A549 (cell line): ENCODE measurements around the gene PRELID3B. TPM values are rescaled to one million over a fixed set of nuclear protein-coding genes. Genes with fewer than 3 reads are reported as not detected.

Source experiments
- ATAC-seq, 2 experiments: fragments of 200-7000 bp in 1 of 2; fragments of >200 bp in 1 of 2; cut with Nextera tagmentation in 1 of 2; cut with Tn5 transposase in 1 of 2; 3 replicates each; pipeline versions ENCODE4 v1.8.0 to v1.9.1; 2018 to 2020; ENCODE audit warnings: mild to moderate bottlenecking in 1 of 2, moderate library complexity in 1 of 2
- CTCF ChIA-PET: fragments of 300-600 bp; sonication (Branson Sonifier 250); formaldehyde crosslinking; extraction: SDS; loops from one replicate; lab custom pipeline; 2021; ENCODE audit warnings: antibody characterized with exemption, inconsistent platforms; lab: Yijun Ruan, JAX
- POLR2A ChIA-PET: fragments of 350-600 bp; formaldehyde crosslinking; extraction: SDS; loops from one replicate; lab custom pipeline; 2021; ENCODE audit warnings: antibody characterized with exemption, inconsistent platforms; lab: Yijun Ruan, JAX
- DNase-seq, 2 experiments: peaks; one replicate each; pipeline versions ENCODE4 v3.0.0 to v3.0.0-alpha.2; 2011 to 2016; ENCODE audit warnings: low read depth in 1 of 2, low spot score in 1 of 2
- FAIRE-seq: peaks from 2 replicates; lab custom pipeline; 2011; peaks lifted over from hg19 to GRCh38; lab: Jason Lieb, UNC
- H3K27ac ChIP-seq, 2 experiments: fragments of >200 bp; sonication (Bioruptor Twin); formaldehyde crosslinking; 3 replicates each; pipeline ENCODE4 v1.5.1; 2016 to 2017
- H3K4me1 ChIP-seq: fragments of >200 bp; sonication (Bioruptor Twin); formaldehyde crosslinking; 3 replicates; pipeline ENCODE4 v1.6.1; 2016
- H3K4me2 ChIP-seq: fragments of >200 bp; sonication (Bioruptor Twin); formaldehyde crosslinking; 3 replicates; pipeline ENCODE4 v1.6.1; 2016
- H3K4me3 ChIP-seq: fragments of >200 bp; sonication (Bioruptor Twin); formaldehyde crosslinking; 3 replicates; pipeline ENCODE4 v1.5.1; 2016
- H3K9me3 ChIP-seq: fragments of >200 bp; sonication (Bioruptor Twin); formaldehyde crosslinking; 3 replicates; pipeline ENCODE4 v1.6.1; 2016
- BHLHE40 ChIP-seq: IDR thresholded peaks from 2 replicates; pipeline ENCODE4 v1.6.1; 2012; ENCODE audit warnings: low read depth, low read length, inconsistent platforms
- CBX2 ChIP-seq: fragments of 200-600 bp; sonication (generic); IDR thresholded peaks from 2 replicates; pipeline ENCODE4 v1.6.1; 2016; ENCODE audit warnings: low read depth, mild to moderate bottlenecking, borderline replicate concordance
- CBX8 ChIP-seq: fragments of 200-600 bp; sonication (generic); IDR thresholded peaks from 2 replicates; pipeline ENCODE4 v1.6.1; 2016
- E2F6 ChIP-seq: IDR thresholded peaks from 2 replicates; pipeline ENCODE4 v1.6.1; 2012; ENCODE audit warnings: low read depth, borderline replicate concordance
- EP300 ChIP-seq, 2 experiments: fragments of >200 bp; sonication (Bioruptor Twin); formaldehyde crosslinking; IDR thresholded peaks; 2 replicates in 1 of 2; 3 replicates in 1 of 2; pipeline ENCODE4 v1.6.1; 2016 to 2017
- FOSB ChIP-seq: fragments of 250-450 bp; sonication (Bioruptor Pico); IDR thresholded peaks from 2 replicates; pipeline ENCODE4 v1.5.0; 2020; ENCODE audit warnings: mild to moderate bottlenecking, moderate library complexity
- FOSL2 ChIP-seq, 2 experiments: fragments of 450-650 bp in 1 of 2; fragments of >200 bp in 1 of 2; sonication (Bioruptor Twin) in 1 of 2; formaldehyde crosslinking; IDR thresholded peaks; 2 replicates each; pipeline versions ENCODE4 v1.5.0 to v1.6.1; 2016 to 2020; ENCODE audit warnings: mild to moderate bottlenecking in 1 of 2, moderate library complexity in 1 of 2
- GATA3 ChIP-seq: IDR thresholded peaks from 2 replicates; pipeline ENCODE4 v1.6.1; 2012; ENCODE audit warnings: borderline replicate concordance
- HES2 ChIP-seq: fragments of >200 bp; sonication (Bioruptor Twin); formaldehyde crosslinking; IDR thresholded peaks from 2 replicates; pipeline ENCODE4 v1.6.1; 2016
- HMGXB4 ChIP-seq: fragments of 250-450 bp; sonication (Bioruptor Pico); IDR thresholded peaks from 2 replicates; pipeline ENCODE4 v1.5.0; 2021; ENCODE audit warnings: mild to moderate bottlenecking, moderate library complexity, borderline replicate concordance
- HOXA7 ChIP-seq: fragments of 250-450 bp; sonication (Bioruptor Pico); IDR thresholded peaks from 2 replicates; pipeline ENCODE4 v1.5.0; 2020; ENCODE audit warnings: mild to moderate bottlenecking, moderate library complexity
- JUN ChIP-seq, 2 experiments: fragments of >200 bp; sonication (Bioruptor Twin); formaldehyde crosslinking; IDR thresholded peaks; 2 replicates in 1 of 2; 3 replicates in 1 of 2; pipeline ENCODE4 v1.6.1; 2016 to 2017
- MAFK ChIP-seq: fragments of 450-650 bp; IDR thresholded peaks from 2 replicates; pipeline ENCODE4 v1.6.1; 2014; ENCODE audit not compliant: partially characterized antibody
- NFE2L2 ChIP-seq: fragments of 150-350 bp; conservative IDR thresholded peaks from 2 replicates; pipeline ENCODE4 v1.6.1; 2014; ENCODE audit warnings: low read length
- NPAS2 ChIP-seq: fragments of 250-450 bp; sonication (Bioruptor Pico); IDR thresholded peaks from 2 replicates; pipeline ENCODE4 v1.8.0; 2022; ENCODE audit warnings: mild to moderate bottlenecking, moderate library complexity, borderline replicate concordance
- NR3C1 ChIP-seq: fragments of >200 bp; sonication (Bioruptor Twin); formaldehyde crosslinking; IDR thresholded peaks from 3 replicates; pipeline ENCODE4 v1.6.1; 2017
- PBX3 ChIP-seq: IDR thresholded peaks from 2 replicates; pipeline ENCODE4 v1.6.1; 2012
- PHF8 ChIP-seq: fragments of 200-600 bp; sonication (generic); IDR thresholded peaks from 2 replicates; pipeline ENCODE4 v1.6.1; 2016; ENCODE audit warnings: low read depth, mild to moderate bottlenecking, antibody characterized with exemption, moderate library complexity, borderline replicate concordance
- POLR2A ChIP-seq: IDR thresholded peaks from 2 replicates; pipeline ENCODE4 v1.6.1; 2012; ENCODE audit warnings: mild to moderate bottlenecking, low read length
- POLR2AphosphoS2 ChIP-seq: conservative IDR thresholded peaks from 2 replicates; pipeline ENCODE4 v1.6.1; 2012; ENCODE audit warnings: low read length, improper control_type of control experiment, inconsistent platforms
- RAD21 ChIP-seq, 2 experiments: fragments of >200 bp in 1 of 2; sonication (Bioruptor Twin) in 1 of 2; formaldehyde crosslinking in 1 of 2; IDR thresholded peaks in 1 of 2; conservative IDR thresholded peaks in 1 of 2; 2 replicates in 1 of 2; 3 replicates in 1 of 2; pipeline ENCODE4 v1.6.1; 2012 to 2018; ENCODE audit warnings: inconsistent platforms in 1 of 2
- RARB ChIP-seq: fragments of 250-450 bp; sonication (Bioruptor Pico); IDR thresholded peaks from 2 replicates; pipeline ENCODE4 v1.8.0; 2021; ENCODE audit warnings: mild to moderate bottlenecking, moderate library complexity
- USF2 ChIP-seq: fragments of 450-650 bp; IDR thresholded peaks from 2 replicates; pipeline ENCODE4 v1.6.1; 2014; ENCODE audit warnings: antibody characterized with exemption
- ZC3H11A ChIP-seq: fragments of 450-650 bp; IDR thresholded peaks from 2 replicates; pipeline ENCODE4 v1.6.1; 2014; ENCODE audit warnings: antibody characterized with exemption, mild to moderate bottlenecking
- ZNF302 ChIP-seq: fragments of 250-450 bp; sonication (Bioruptor Pico); IDR thresholded peaks from 2 replicates; pipeline ENCODE4 v1.9.0; 2021; ENCODE audit warnings: inconsistent platforms, mild to moderate bottlenecking, moderate library complexity
- WGBS: methylation state at CpG from one replicate; pipeline ENCODE4 v1.1.6; 2017; ENCODE audit errors: missing lambda C conversion rate; 5-methylcytosine and 5-hydroxymethylcytosine counted together
- polyA plus RNA-seq, 4 experiments: library from polyadenylated mRNA; depleted of rRNA in 3 of 4; stranded (reverse); fragments of >200 nt; fragmentation: RNase III in 1 of 4; extraction: RNeasy Plus Mini Kit Qiagen cat#74134 plus additional on column Dnase treatment in 1 of 4; gene quantifications; 2 replicates in 3 of 4; 3 replicates in 1 of 4; pipeline ENCODE4 v1.2.3, GENCODE V29; 2011 to 2017

The PRELID3B gene
- polyA plus RNA-seq, 2 of the 4 experiments (the other 2 are of a cell fraction): 85.6 to 143 TPM

- no peaks in the 10 kb centered on the region for H3K9me3 ChIP-seq
- TF ChIP-seq E2F6 (peak; percentile 72; the same call in 1 of the 2 replicates), JUN (IDR thresholded peaks at IDR 0.05) (no peak), USF2 (peak; percentile 46), POLR2AphosphoS2 (no peak), HOXA7 (no peak)
- CTCF ChIA-PET: interaction anchor here (0.6 to 1.5 kb wide), 5 partner anchors 10 to 518 kb away, joined by 3 to 5 read pairs (median 3); partner anchors contain the start of gene PRELID3B
- peak overlapping the region; percentile 83 for H3K4me2 ChIP-seq
- DNase-seq (no peak), ATAC-seq (no peak), FAIRE-seq (no peak)
- H3K4me1 ChIP-seq: peaks cover 37% of the 10 kb centered on the region
- POLR2A ChIA-PET: interaction anchor here (0.9 to 2.9 kb wide), 8 partner anchors 11 to 191 kb away, joined by 3 to 35 read pairs (median 6); partner anchors contain the start of genes NELFCD, PRELID3B and TUBB1
- peak overlapping the region; percentile 93 to 99 for H3K27ac ChIP-seq
- peak overlapping the region; percentile 70 for H3K4me3 ChIP-seq
- 4% methylated on average over 10 of the region's 13 CpGs for WGBS
Measured at GRCh38 chr20:59031564-59032022, 11.0 kb downstream of the PRELID3B start.

GRCh38 chr20:59030911-59031563, 11.5 kb downstream of the PRELID3B start:
- Histone ChIP-seq H3K4me1 (peaks cover 37% of the 10 kb centered on the region), H3K27ac (peak overlapping the region; percentile 93 to 99)
- CTCF ChIA-PET: interaction anchor here (0.8 kb wide), 1 partner anchor 9 kb away, joined by 3 read pairs; no protein-coding TSS in a partner anchor
- ATAC-seq: no peak
- TF ChIP-seq ZC3H11A: no peak
- TF ChIP-seq CBX2: no peak
- TF ChIP-seq FOSL2 (IDR thresholded peaks at IDR 0.05): no peak
- TF ChIP-seq FOSL2 (CRISPR knock-in tag; IDR thresholded peaks at IDR 0.05): no peak
- no peak for TF ChIP-seq MAFK
- no peak for TF ChIP-seq HES2
- TF ChIP-seq CBX8: no peak
- TF ChIP-seq PBX3: no peak
- TF ChIP-seq BHLHE40: no peak
- TF ChIP-seq ZNF302 (CRISPR knock-in tag): no peak
- TF ChIP-seq RARB (CRISPR knock-in tag): no peak
- TF ChIP-seq, all 56 proteins: peak for 0
- DNase-seq (no peak), FAIRE-seq (no peak)
- Histone ChIP-seq H3K9me3 (no peaks in the 10 kb centered on the region), H3K4me3 (peak overlapping the region; percentile 70), H3K4me2 (peak overlapping the region; percentile 83)
- POLR2A ChIA-PET: interaction anchor here (1.7 to 2.9 kb wide), 4 partner anchors 12 to 123 kb away, joined by 6 to 35 read pairs (median 21); partner anchors contain the start of genes NELFCD, PRELID3B and TUBB1
- WGBS: 29% methylated on average over 7 of the region's 7 CpGs

- no peak for FAIRE-seq
- 54% methylated on average over 2 of the region's 2 CpGs for WGBS
- ATAC-seq: no peak
- no peak for DNase-seq
- no peak overlapping the region for H3K4me3 ChIP-seq
- no peak for TF ChIP-seq HOXA7
- TF ChIP-seq JUN (IDR thresholded peaks at IDR 0.05): no peak
- TF ChIP-seq HMGXB4 (CRISPR knock-in tag): no peak
- TF ChIP-seq RAD21 (conservative IDR thresholded peaks at IDR 0.05 in 1 of 2, IDR thresholded peaks at IDR 0.05 in 1 of 2): no peak
- TF ChIP-seq NPAS2 (CRISPR knock-in tag): no peak
- TF ChIP-seq PHF8: no peak
- no peak for TF ChIP-seq NR3C1
- TF ChIP-seq GATA3: no peak
- no peak for TF ChIP-seq POLR2A
- no peak for TF ChIP-seq NFE2L2
- no peak for TF ChIP-seq EP300 (IDR thresholded peaks at IDR 0.05)
- TF ChIP-seq FOSB (CRISPR knock-in tag): no peak
- no peak for TF ChIP-seq BHLHE40
- H3K9me3 ChIP-seq: no peaks in the 10 kb centered on the region
- ChIA-PET CTCF (no interaction called here), POLR2A (no interaction called here)
- H3K4me2 ChIP-seq: peak overlapping the region; percentile 83
- peak overlapping the region in 1 of 2 experiments; percentile 48; a peak in 1 of 6 replicates for H3K27ac ChIP-seq
- H3K4me1 ChIP-seq: peaks cover 37% of the 10 kb centered on the region
Measured at GRCh38 chr20:59028812-59029211, 13.8 kb downstream of the PRELID3B start.
